Adipocyte (in vitro differentiated cells): ENCODE data around the gene HPSE2.
A peak's percentile ranks its signal among the peaks of the same experiment; 100 is the strongest.

Experiments
- DNase-seq: peaks from one replicate; pipeline ENCODE4 v3.0.0-alpha.2; 2015; ENCODE audit warnings: low read depth
- H3K27me3 ChIP-seq: replicated peaks from 2 replicates; pipeline ENCODE4 v1.7.0; 2013; ENCODE audit warnings: mild to moderate bottlenecking, low read length, moderate library complexity; ENCODE audit not compliant: control insufficient read depth, insufficient read depth
- H3K36me3 ChIP-seq: 2 replicates; pipeline ENCODE4 v1.7.0; 2013; ENCODE audit warnings: low read length, mild to moderate bottlenecking, moderate library complexity; ENCODE audit not compliant: control insufficient read depth, insufficient read depth, severe bottlenecking
- H3K4me1 ChIP-seq: 2 replicates; pipeline ENCODE4 v1.7.0; 2013; ENCODE audit warnings: mild to moderate bottlenecking, low read length, moderate library complexity; ENCODE audit not compliant: control insufficient read depth, insufficient read depth
- H3K4me3 ChIP-seq: 2 replicates; pipeline ENCODE4 v1.7.0; 2013; ENCODE audit warnings: mild to moderate bottlenecking, low read length, moderate library complexity
- H3K9ac ChIP-seq: 2 replicates; pipeline ENCODE4 v1.7.0; 2013; ENCODE audit warnings: mild to moderate bottlenecking, low read length, moderate library complexity
- H3K9me3 ChIP-seq: 2 replicates; pipeline ENCODE4 v1.7.0; 2013; ENCODE audit warnings: mild to moderate bottlenecking, low read length, moderate library complexity; ENCODE audit not compliant: control insufficient read depth

HPSE2 gene

DNA sequence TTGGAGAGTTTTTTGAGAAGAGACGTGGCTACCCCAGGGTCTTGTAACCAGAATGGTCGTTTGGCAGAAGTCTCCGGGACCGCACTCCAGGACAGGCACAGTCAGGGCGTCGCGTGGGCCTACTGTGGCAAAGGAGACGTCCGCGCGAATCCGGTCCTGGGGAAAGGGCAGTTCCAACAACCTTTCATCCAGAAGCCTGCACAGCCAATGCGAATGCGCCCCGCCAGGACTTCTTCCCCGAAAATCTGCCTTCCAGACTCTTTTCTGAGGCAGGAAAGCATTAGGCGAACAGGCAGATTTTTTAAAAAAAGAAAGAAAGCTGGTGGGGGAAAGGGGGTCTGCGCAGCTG lies 2.0 kb downstream of the HPSE2 start:
- Histone ChIP-seq H3K36me3 (no peaks in the 10 kb centered on the region), H3K4me1 (peaks cover 32% of the 10 kb centered on the region), H3K4me3 (peak overlapping the region; percentile 81), H3K9ac (peak overlapping the region; percentile 69), H3K9me3 (no peaks in the 10 kb centered on the region), H3K27me3 (peaks cover 58% of the 10 kb centered on the region)
- DNase-seq = no peak

DNA sequence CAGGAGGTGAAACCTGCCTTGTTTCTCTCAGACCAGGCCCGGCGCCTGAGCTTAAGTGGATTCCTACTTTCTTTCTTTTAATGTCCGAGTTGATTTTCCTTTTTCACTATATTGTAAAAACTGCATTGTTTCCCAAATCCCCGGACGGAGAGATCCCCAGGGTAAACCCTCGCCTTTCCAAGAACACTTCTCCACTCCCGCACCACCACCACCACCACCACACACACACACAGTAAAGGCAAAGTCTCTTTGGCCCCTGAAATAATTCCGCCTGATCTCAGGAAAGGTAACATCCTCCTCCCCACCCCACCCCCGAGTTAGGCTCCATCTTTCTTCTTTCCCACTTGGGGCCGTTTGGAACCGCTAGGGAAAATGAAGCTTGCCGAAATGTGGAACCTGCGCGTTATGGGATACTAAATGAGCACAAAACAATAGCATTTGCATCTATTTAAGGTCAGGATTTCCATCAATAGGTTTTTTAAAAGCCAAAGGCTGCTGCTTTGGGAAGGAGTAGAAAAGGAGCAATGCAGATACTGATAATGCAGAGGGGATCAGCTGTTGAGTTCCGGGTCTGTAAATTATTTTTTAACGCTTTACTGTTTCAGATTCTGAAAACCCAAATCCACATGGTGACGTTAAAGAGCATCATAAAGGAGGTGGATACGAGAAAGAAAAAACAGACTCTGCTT lies 2.5 kb downstream of the HPSE2 start:
- Histone ChIP-seq H3K36me3 (no peaks in the 10 kb centered on the region), H3K9me3 (no peaks in the 10 kb centered on the region), H3K9ac (no peak overlapping the region), H3K4me1 (peaks cover 32% of the 10 kb centered on the region), H3K4me3 (peak overlapping the region; percentile 81), H3K27me3 (peaks cover 58% of the 10 kb centered on the region)
- DNase-seq = no peak

DNA sequence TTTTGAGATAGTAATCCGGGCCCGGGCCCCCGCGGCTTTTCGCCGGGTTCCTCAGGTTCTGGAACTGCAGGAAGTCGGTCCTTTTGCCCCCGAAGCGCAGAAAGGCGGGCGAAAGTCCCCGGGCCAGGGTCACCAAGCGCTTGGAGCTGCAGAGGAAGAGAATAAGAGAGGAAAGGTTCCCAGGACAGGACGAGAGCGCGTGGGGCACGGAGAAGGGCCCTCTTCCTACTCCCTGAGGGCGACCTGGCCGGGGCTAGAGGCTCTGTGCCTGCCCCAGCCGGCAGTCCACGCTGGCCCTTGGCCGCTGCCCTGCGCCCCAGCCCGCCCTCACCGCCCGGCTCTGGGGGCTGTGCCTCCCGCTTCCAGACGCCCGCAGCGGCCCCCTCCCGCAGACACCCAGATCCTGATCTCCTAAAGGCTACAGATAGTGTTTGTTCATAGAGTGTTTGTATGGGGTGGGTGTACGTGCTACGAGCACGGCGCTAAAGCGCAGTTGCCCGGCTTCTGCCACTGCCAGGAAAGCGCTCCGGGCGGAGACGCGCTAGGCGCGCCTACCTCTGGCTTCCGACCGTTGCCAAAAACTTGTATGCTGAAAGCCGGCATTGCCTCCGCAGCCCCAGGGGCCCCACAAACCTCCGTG lies 3.2 kb downstream of the HPSE2 start:
- H3K9ac ChIP-seq = no peak overlapping the region
- no peaks in the 10 kb centered on the region for H3K9me3 ChIP-seq
- peak; percentile 10 for DNase-seq
- peaks cover 32% of the 10 kb centered on the region for H3K4me1 ChIP-seq
- peaks cover 58% of the 10 kb centered on the region for H3K27me3 ChIP-seq
- H3K36me3 ChIP-seq = no peaks in the 10 kb centered on the region
- peak overlapping the region; percentile 55 for H3K4me3 ChIP-seq

DNA sequence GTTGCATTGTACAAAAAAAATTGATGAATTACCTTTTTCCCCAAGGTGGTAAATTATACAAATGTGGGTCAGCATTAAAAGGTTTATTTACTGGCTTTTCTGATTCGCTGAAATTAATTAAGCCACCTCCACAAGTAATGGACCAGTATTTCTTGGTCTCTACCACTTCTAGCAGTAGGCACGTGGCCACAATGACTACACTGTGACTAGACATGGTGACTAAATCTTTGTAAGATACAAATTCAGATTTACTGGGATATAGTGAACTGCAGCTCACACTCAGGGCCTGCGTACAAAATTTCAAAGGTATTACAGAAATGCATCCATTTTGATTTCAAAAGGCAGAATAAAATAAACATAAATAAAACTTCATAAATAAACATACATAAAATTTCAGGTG lies 10.9 kb downstream of the HPSE2 start:
- Histone ChIP-seq H3K36me3 (no peaks in the 10 kb centered on the region), H3K27me3 (peaks cover 3% of the 10 kb centered on the region), H3K9me3 (no peaks in the 10 kb centered on the region), H3K4me1 (no peaks in the 10 kb centered on the region), H3K9ac (no peak overlapping the region), H3K4me3 (no peak overlapping the region)
- no peak for DNase-seq

DNA sequence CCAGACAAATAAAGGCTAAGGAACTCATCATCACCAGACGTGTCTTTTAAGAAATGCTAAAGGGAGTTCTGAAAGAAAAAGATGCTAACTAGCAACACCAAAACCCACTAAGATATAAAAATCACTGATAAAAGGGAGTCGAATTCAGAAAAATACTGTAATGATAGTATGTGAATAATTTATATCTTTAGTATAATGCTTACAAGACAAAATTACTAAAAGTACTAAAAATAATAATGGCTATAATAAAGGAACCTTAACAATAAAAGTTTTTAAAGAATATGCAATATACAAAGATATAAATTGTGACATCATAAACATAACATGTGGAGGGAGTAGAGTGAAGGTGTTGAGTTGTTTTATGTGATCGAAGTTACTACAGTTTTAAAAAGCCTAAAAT lies 28.3 kb downstream of the HPSE2 start:
- Histone ChIP-seq H3K4me3 (no peak overlapping the region), H3K4me1 (no peaks in the 10 kb centered on the region), H3K36me3 (no peaks in the 10 kb centered on the region), H3K9ac (no peak overlapping the region), H3K27me3 (no peaks in the 10 kb centered on the region), H3K9me3 (peaks cover 2% of the 10 kb centered on the region)
- DNase-seq = no peak

DNA sequence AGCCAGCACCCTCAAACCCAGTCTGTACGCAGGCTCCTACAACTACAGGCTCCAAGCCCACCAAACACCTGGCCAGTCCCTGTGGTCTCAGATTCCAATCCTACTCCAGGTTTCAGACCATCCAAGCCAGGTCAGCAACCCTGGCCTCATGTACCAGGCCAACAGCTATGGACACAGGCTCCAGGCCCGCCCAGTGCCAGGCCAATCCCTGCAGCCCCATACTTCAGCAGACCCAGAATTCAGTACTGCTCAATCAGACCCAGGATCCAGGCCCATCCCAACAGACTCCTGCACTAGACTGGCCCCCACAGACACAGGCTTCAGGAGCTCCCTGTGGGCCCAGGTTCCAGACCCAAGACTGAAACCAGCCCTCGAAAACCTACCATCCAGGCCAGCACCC lies 32.3 kb downstream of the HPSE2 start:
- Histone ChIP-seq H3K36me3 (no peaks in the 10 kb centered on the region), H3K27me3 (no peaks in the 10 kb centered on the region), H3K4me1 (no peaks in the 10 kb centered on the region), H3K9ac (no peak overlapping the region), H3K9me3 (peaks cover 2% of the 10 kb centered on the region), H3K4me3 (no peak overlapping the region)
- no peak for DNase-seq

DNA sequence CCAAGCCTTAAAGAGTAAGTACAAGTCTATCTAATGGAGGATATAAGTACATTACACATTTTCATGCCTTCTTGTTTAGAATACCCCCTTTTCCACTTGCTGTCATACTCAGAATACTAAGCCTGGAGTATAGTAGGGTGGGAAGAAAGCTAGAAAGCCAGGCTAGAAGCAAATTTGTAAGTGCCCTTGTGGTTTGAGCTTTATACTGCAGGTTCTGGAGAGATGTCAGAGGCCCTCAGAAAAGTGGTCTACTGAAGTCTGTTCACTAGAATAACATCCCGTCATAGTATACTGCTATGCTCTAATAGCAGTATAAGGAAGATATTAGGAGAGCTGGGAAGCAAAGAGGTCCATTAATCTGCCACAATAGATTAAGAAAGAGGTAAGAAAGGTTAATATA lies 62.7 kb downstream of the HPSE2 start:
- no peaks in the 10 kb centered on the region for H3K27me3 ChIP-seq
- DNase-seq = no peak
- no peaks in the 10 kb centered on the region for H3K9me3 ChIP-seq

DNA sequence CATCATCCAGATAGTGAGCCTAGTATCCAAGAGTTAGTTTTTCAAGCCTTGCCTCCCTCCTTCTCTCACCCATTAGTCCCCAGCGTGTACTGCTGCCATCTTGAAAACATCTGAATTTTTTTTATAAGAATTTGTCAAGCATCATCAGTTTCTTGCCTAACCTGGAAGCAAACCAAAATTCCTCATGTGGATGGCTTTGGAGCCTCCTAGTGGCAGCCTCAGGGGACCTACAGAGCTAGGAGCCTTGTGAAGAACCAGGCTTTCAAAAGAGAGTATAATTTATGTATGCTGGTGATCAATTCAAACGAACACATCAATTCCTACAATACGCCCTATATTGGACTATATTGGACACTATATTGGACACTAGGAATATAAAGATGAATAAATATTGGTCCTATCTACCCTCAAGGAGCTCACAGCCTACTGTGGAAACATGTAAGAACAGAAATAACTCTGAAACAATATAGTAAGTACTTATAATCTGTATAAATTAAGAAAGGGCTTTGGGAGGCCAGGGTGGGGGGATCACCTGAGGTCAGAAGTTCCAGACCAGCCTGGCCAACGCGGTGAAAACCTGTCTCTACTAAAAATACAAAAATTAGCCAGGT lies 63.4 kb downstream of the HPSE2 start:
- Histone ChIP-seq H3K4me3 (no peak overlapping the region), H3K9ac (no peak overlapping the region), H3K4me1 (no peaks in the 10 kb centered on the region), H3K9me3 (no peaks in the 10 kb centered on the region), H3K36me3 (no peaks in the 10 kb centered on the region), H3K27me3 (no peaks in the 10 kb centered on the region)
- peak; percentile 30 for DNase-seq

More for the DNA sequence above, 62.7 kb downstream of the HPSE2 start:
- Histone ChIP-seq H3K36me3 (no peaks in the 10 kb centered on the region), H3K4me3 (no peak overlapping the region), H3K4me1 (no peaks in the 10 kb centered on the region), H3K9ac (no peak overlapping the region)

DNA sequence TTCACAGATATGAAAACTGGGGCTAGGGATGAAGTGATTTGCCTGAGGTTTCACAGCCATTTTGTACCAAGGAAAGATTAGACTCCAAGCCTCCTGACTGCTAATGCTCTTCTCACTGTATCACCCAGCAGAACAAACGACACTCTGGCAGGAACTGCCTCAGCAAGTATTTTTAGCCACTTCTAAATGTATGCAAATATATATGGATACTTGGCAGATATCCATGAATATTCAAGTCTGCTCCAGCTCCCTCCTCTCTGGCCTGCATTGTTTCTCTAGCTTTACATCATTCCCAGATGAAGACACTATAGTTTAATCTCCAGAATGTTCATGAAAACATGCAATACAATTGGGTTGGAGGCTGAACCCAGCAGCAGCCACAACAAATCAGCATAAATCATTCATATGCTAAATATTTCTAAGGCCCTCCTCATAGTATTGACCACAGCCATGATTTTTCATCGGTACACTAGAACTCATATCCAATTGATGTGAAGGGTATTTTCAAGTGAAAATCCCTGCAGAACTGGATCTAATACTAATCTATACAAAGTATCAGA lies 65.5 kb downstream of the HPSE2 start:
- no peaks in the 10 kb centered on the region for H3K36me3 ChIP-seq
- H3K9ac ChIP-seq = no peak overlapping the region
- no peaks in the 10 kb centered on the region for H3K9me3 ChIP-seq

DNA sequence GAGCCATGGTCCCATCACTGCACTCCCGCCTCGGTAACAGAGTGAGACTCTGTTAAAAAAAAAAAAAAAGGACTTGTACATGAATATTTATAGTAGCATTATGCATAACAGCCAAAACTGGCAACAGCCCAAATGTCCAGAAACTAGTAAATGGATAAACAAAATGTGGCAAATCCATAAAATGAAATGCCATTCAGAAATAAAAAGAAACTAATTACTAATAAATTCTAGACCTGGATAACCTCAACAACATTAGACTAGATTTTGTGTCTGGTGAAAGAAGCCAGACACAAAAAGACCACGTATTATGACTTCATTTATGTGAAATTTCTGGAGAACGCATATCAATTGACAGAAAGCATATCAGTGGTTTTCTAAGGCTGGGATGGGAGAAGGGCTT lies 74.5 kb downstream of the HPSE2 start:
- no peaks in the 10 kb centered on the region for H3K9me3 ChIP-seq
- no peak overlapping the region for H3K4me3 ChIP-seq
- no peak overlapping the region for H3K9ac ChIP-seq
- H3K36me3 ChIP-seq = no peaks in the 10 kb centered on the region
- H3K27me3 ChIP-seq = no peaks in the 10 kb centered on the region
- no peak for DNase-seq
- no peaks in the 10 kb centered on the region for H3K4me1 ChIP-seq

More for the DNA sequence above, 65.5 kb downstream of the HPSE2 start:
- Histone ChIP-seq H3K4me1 (no peaks in the 10 kb centered on the region), H3K27me3 (no peaks in the 10 kb centered on the region), H3K4me3 (no peak overlapping the region)
- DNase-seq = no peak

DNA sequence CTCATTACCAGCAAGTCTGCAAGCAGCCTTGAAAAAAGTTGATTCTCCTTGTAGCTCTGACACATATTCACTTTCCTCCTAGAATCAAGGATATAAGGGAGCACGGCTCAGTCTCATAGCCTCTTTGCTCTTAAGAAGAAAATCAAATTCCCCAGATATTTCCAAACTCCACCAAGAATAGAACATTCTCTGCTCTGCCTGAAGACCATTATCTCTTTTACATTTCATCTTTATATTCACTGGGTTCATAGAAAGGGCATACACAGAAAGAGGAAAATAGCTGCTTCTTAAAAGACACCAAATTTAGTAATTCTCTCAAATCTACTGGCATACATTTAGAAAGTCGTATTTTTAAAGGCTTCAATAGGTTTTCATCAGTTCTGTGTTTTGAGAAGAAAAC lies 92.0 kb downstream of the HPSE2 start:
- Histone ChIP-seq H3K9ac (no peak overlapping the region), H3K4me3 (no peak overlapping the region), H3K4me1 (no peaks in the 10 kb centered on the region), H3K27me3 (no peaks in the 10 kb centered on the region), H3K9me3 (no peaks in the 10 kb centered on the region), H3K36me3 (no peaks in the 10 kb centered on the region)
- DNase-seq = no peak
